H9 (cell line): Measurements from ENCODE around the gene FARP1. TPM values are rescaled to one million over a fixed set of nuclear protein-coding genes. Genes with fewer than 3 reads are reported as not detected.

Experiments used
- DNase-seq: peaks from one replicate; pipeline ENCODE4 v3.0.0-alpha.2; 2017
- H2AFZ ChIP-seq: one replicate; pipeline ENCODE4 v1.6.1; 2013; ENCODE audit warnings: mild to moderate bottlenecking, low read length, control low read depth, moderate library complexity
- H2AK5ac ChIP-seq: 2 replicates; pipeline ENCODE4 v1.6.1; 2013; ENCODE audit warnings: low read length, control low read depth, mixed read lengths; ENCODE audit not compliant: insufficient read length
- H2BK120ac ChIP-seq: one replicate; pipeline ENCODE4 v1.6.1; 2013; ENCODE audit warnings: low read depth, mild to moderate bottlenecking, low read length, control low read depth, inconsistent platforms; ENCODE audit not compliant: poor library complexity, severe bottlenecking
- H2BK12ac ChIP-seq: 2 replicates; pipeline ENCODE4 v1.6.1; 2013; ENCODE audit warnings: low read length, control low read depth, mixed read lengths, low read depth; ENCODE audit not compliant: insufficient read length
- H2BK15ac ChIP-seq: 2 replicates; pipeline ENCODE4 v1.6.1; 2013; ENCODE audit warnings: low read depth, low read length, control low read depth
- H2BK20ac ChIP-seq: one replicate; pipeline ENCODE4 v1.6.1; 2013; ENCODE audit warnings: low read depth, mild to moderate bottlenecking, low read length, control low read depth, inconsistent platforms; ENCODE audit not compliant: poor library complexity, severe bottlenecking
- H2BK5ac ChIP-seq: 2 replicates; pipeline ENCODE4 v1.6.1; 2013; ENCODE audit warnings: low read length, control low read depth, mixed read lengths; ENCODE audit not compliant: insufficient read length
- H3K14ac ChIP-seq: 2 replicates; pipeline ENCODE4 v1.6.1; 2013; ENCODE audit warnings: low read length, control low read depth; ENCODE audit not compliant: insufficient read depth
- H3K18ac ChIP-seq: 2 replicates; pipeline ENCODE4 v1.6.1; 2013; ENCODE audit warnings: low read depth, mild to moderate bottlenecking, mixed read lengths, low read length, control low read depth; ENCODE audit not compliant: insufficient read length
- H3K23ac ChIP-seq: 2 replicates; pipeline ENCODE4 v1.6.1; 2013; ENCODE audit warnings: low read length, control low read depth, mixed read lengths, low read depth; ENCODE audit not compliant: insufficient read length
- H3K23me2 ChIP-seq: 2 replicates; pipeline ENCODE4 v1.6.1; 2013; ENCODE audit warnings: low read depth, mild to moderate bottlenecking, mixed read lengths, low read length, control low read depth; ENCODE audit not compliant: insufficient read length, poor library complexity, severe bottlenecking
- H3K27ac ChIP-seq: 2 replicates; pipeline ENCODE4 v1.5.1; 2013; ENCODE audit warnings: low read length, control low read depth, mixed read lengths, low read depth; ENCODE audit not compliant: insufficient read length
- H3K27me3 ChIP-seq: 2 replicates; pipeline ENCODE4 v1.6.1; 2013; ENCODE audit warnings: low read length, control low read depth, inconsistent platforms; ENCODE audit not compliant: insufficient read depth
- H3K4ac ChIP-seq: 2 replicates; pipeline ENCODE4 v1.6.1; 2013; ENCODE audit warnings: low read depth, mild to moderate bottlenecking, control low read depth, inconsistent platforms, low read length, moderate library complexity
- H3K4me1 ChIP-seq: 2 replicates; pipeline ENCODE4 v1.6.1; 2013; ENCODE audit warnings: low read length, control low read depth, inconsistent platforms; ENCODE audit not compliant: insufficient read depth
- H3K4me2 ChIP-seq: 2 replicates; pipeline ENCODE4 v1.6.1; 2013; ENCODE audit warnings: low read length, control low read depth, mixed read lengths; ENCODE audit not compliant: insufficient read length, insufficient read depth
- H3K56ac ChIP-seq: 2 replicates; pipeline ENCODE4 v1.6.1; 2013; ENCODE audit warnings: low read depth, mild to moderate bottlenecking, mixed read lengths, low read length, control low read depth; ENCODE audit not compliant: insufficient read length
- H3K79me1 ChIP-seq: 2 replicates; pipeline ENCODE4 v1.6.1; 2013; ENCODE audit warnings: low read depth, mild to moderate bottlenecking, moderate library complexity, low read length, control low read depth, inconsistent platforms; ENCODE audit not compliant: insufficient read depth, poor library complexity, severe bottlenecking
- H3K79me2 ChIP-seq: 2 replicates; pipeline ENCODE4 v1.6.1; 2013; ENCODE audit warnings: low read length, control low read depth, inconsistent platforms; ENCODE audit not compliant: insufficient read depth
- H3K9ac ChIP-seq: 2 replicates; pipeline ENCODE4 v1.6.1; 2013; ENCODE audit warnings: low read length, control low read depth, mixed read lengths; ENCODE audit not compliant: insufficient read length; ENCODE audit errors: extremely low read depth
- H3K9me3 ChIP-seq: one replicate; pipeline ENCODE4 v1.6.1; 2013; ENCODE audit warnings: low read depth, low read length, inconsistent platforms; ENCODE audit not compliant: control insufficient read depth
- H3T11ph ChIP-seq: one replicate; pipeline ENCODE4 v1.6.1; 2013; ENCODE audit warnings: mild to moderate bottlenecking, low read length, control low read depth, inconsistent platforms
- H4K20me1 ChIP-seq: one replicate; pipeline ENCODE4 v1.6.1; 2013; ENCODE audit not compliant: control insufficient read depth, insufficient read length, insufficient read depth
- H4K5ac ChIP-seq: 2 replicates; pipeline ENCODE4 v1.6.1; 2013; ENCODE audit warnings: low read depth, mild to moderate bottlenecking, mixed read lengths, low read length, control low read depth; ENCODE audit not compliant: insufficient read length
- H4K8ac ChIP-seq: replicated peaks from 2 replicates; pipeline ENCODE4 v1.6.1; 2013; ENCODE audit warnings: low read length, control low read depth, mixed read lengths, low read depth; ENCODE audit not compliant: insufficient read length
- H4K91ac ChIP-seq: 2 replicates; pipeline ENCODE4 v1.6.1; 2013; ENCODE audit warnings: low read depth, mild to moderate bottlenecking, moderate library complexity, mixed read lengths, low read length, control low read depth; ENCODE audit not compliant: insufficient read length
- H3K27ac Mint-ChIP-seq, 3 experiments: 2 replicates in 2 of 3; 3 replicates in 1 of 3; pipeline ENCODE4 v1.8.0; 2020 to 2021; ENCODE audit warnings: mixed read lengths in 3 of 3, mild to moderate bottlenecking in 1 of 3, moderate library complexity in 1 of 3
- H3K27me3 Mint-ChIP-seq: 2 replicates; pipeline ENCODE4 v1.8.0; 2021; ENCODE audit warnings: low read depth, mild to moderate bottlenecking, moderate library complexity, mixed read lengths
- H3K36me3 Mint-ChIP-seq, 3 experiments: 2 replicates in 2 of 3; 3 replicates in 1 of 3; pipeline ENCODE4 v1.8.0; 2020 to 2021; ENCODE audit warnings: low read depth in 3 of 3, mixed read lengths in 3 of 3; ENCODE audit not compliant: insufficient read depth in 1 of 3
- H3K4me1 Mint-ChIP-seq, 2 experiments: 2 replicates each; pipeline ENCODE4 v1.8.0; 2020; ENCODE audit warnings: mixed read lengths in 2 of 2
- H3K4me3 Mint-ChIP-seq, 2 experiments: 2 replicates in 1 of 2; 3 replicates in 1 of 2; pipeline ENCODE4 v1.8.0; 2020 to 2021; ENCODE audit warnings: mild to moderate bottlenecking in 2 of 2, mixed read lengths in 2 of 2, moderate library complexity in 1 of 2
- H3K9me3 Mint-ChIP-seq, 2 experiments: 2 replicates in 1 of 2; 3 replicates in 1 of 2; pipeline ENCODE4 v1.8.0; 2020; ENCODE audit warnings: mild to moderate bottlenecking in 2 of 2, mixed read lengths in 2 of 2, moderate library complexity in 1 of 2
- WGBS: extraction: QIAGEN DNeasy Blood & Tissue Kit; methylation state at CpG from one replicate; pipeline ENCODE4 v1.1.7; 2013; ENCODE audit warnings: missing lambda C conversion rate, low lambda C conversion rate, mixed read lengths; ENCODE audit not compliant: insufficient read length; ENCODE audit errors: extremely low coverage; 5-methylcytosine and 5-hydroxymethylcytosine counted together
- total RNA-seq: library from RNA; stranded (reverse); gene quantifications from 2 replicates; pipeline ENCODE4 v1.2.1, GENCODE V29; 2021
- TF ChIP-seq, protein P1 (sequence below): fragments of 200-600 bp; sonication (generic); conservative IDR thresholded peaks from 3 replicates; pipeline ENCODE4 v1.8.0; 2021; ENCODE audit warnings: antibody characterized with exemption, mild to moderate bottlenecking

Gene FARP1
- total RNA-seq, 1 experiment from 2014 or later = 95.9 TPM

DNA sequence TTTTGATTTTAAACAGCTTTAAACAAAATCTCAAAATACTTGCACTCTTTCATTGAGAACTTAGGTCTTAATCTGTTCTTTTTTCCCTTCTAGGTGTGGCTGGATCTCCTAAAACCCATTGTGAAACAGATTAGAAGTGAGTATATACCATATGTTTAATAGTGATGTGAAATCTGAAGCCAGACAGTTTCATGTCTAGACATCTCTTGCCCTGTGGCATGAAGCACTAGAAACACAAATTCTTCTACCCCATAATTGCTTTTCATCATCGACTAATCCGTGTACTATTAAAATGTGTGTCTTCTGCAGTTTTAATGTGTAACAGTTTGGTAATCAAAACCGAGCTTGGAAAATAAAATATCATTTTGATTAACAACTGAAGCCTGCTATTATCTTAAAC is 222.4 kb downstream of the FARP1 start:
- Mint-ChIP-seq H3K9me3 (no peaks in the 10 kb centered on the region), H3K27me3 (no peaks in the 10 kb centered on the region), H3K4me1 (peaks cover 20 to 22% of the 10 kb centered on the region in 2 experiments), H3K27ac (no peak overlapping the region), H3K36me3 (peaks cover 7 to 19% (median 16%) of the 10 kb centered on the region in 3 experiments; a peak in 6 of 7 replicates), H3K4me3 (no peak overlapping the region)
- Histone ChIP-seq H2AFZ (no peak overlapping the region), H2BK20ac (no peak overlapping the region), H3K4me1 (no peaks in the 10 kb centered on the region; the same call in 1 of the 2 replicates), H2BK5ac (no peak overlapping the region), H3K23ac (no peak overlapping the region), H3K14ac (no peak overlapping the region), H3K56ac (no peak overlapping the region), H3K27me3 (no peaks in the 10 kb centered on the region), H3K79me1 (no peaks in the 10 kb centered on the region), H2AK5ac (no peak overlapping the region), H3K9ac (no peak overlapping the region), H3K4me2 (no peak overlapping the region), H4K8ac (no peak overlapping the region), H3K27ac (no peak overlapping the region), H3K79me2 (no peaks in the 10 kb centered on the region), H4K20me1 (no peaks in the 10 kb centered on the region), H3K23me2 (no peaks in the 10 kb centered on the region), H4K5ac (no peak overlapping the region), H3K9me3 (no peaks in the 10 kb centered on the region), H3T11ph (no peak overlapping the region), H2BK15ac (no peak overlapping the region), H2BK12ac (no peak overlapping the region), H4K91ac (no peak overlapping the region), H3K18ac (no peak overlapping the region), H2BK120ac (no peak overlapping the region), H3K4ac (no peak overlapping the region)
- WGBS = no CpG with 5 or more reads among the region's 3 CpGs
- DNase-seq = no peak
- TF ChIP-seq, protein P1, sequence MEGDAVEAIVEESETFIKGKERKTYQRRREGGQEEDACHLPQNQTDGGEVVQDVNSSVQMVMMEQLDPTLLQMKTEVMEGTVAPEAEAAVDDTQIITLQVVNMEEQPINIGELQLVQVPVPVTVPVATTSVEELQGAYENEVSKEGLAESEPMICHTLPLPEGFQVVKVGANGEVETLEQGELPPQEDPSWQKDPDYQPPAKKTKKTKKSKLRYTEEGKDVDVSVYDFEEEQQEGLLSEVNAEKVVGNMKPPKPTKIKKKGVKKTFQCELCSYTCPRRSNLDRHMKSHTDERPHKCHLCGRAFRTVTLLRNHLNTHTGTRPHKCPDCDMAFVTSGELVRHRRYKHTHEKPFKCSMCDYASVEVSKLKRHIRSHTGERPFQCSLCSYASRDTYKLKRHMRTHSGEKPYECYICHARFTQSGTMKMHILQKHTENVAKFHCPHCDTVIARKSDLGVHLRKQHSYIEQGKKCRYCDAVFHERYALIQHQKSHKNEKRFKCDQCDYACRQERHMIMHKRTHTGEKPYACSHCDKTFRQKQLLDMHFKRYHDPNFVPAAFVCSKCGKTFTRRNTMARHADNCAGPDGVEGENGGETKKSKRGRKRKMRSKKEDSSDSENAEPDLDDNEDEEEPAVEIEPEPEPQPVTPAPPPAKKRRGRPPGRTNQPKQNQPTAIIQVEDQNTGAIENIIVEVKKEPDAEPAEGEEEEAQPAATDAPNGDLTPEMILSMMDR = no peak
